Activated T-cell treated with anti-CD3 and anti-CD28 coated beads for 1 hour (primary cell): ENCODE data around the gene FKBP5.
"Not testable (repeated sequence)": the region's sequence is repeated elsewhere in the genome, so short reads cannot be mapped to it uniquely, and the experiment has no call there.

Source experiments
- DNase-seq: peaks from one replicate; pipeline ENCODE4 v3.0.0-alpha.2; 2020; ENCODE audit warnings: low read depth

Gene FKBP5

GRCh38 chr6:35690006-35690405 lies 1.3 kb upstream of the FKBP5 start:
- not testable (repeated sequence) for DNase-seq

- DNase-seq = peak; percentile 37
These were observed 784 bp downstream of the FKBP5 start for GRCh38 chr6:35687658-35688604.

GRCh38 chr6:35686873-35687555 lies 1.7 kb downstream of the FKBP5 start:
- no peak for DNase-seq

- no peak for DNase-seq
These were observed 2.3 kb downstream of the FKBP5 start for GRCh38 chr6:35686436-35686835.

- no peak for DNase-seq
These were observed 5.4 kb downstream of the FKBP5 start for GRCh38 chr6:35683267-35683666.

GRCh38 chr6:35681298-35681697 lies 7.4 kb downstream of the FKBP5 start:
- no peak for DNase-seq

- no peak for DNase-seq
These were observed 9.3 kb downstream of the FKBP5 start for GRCh38 chr6:35679399-35679798.

- DNase-seq = no peak
These were observed 9.9 kb downstream of the FKBP5 start for GRCh38 chr6:35678814-35679213.

GRCh38 chr6:35678021-35678654 lies 10.6 kb downstream of the FKBP5 start:
- no peak for DNase-seq

- DNase-seq = no peak
These were observed 11.3 kb downstream of the FKBP5 start for GRCh38 chr6:35677456-35677855.

- no peak for DNase-seq
These were observed 12.8 kb downstream of the FKBP5 start for GRCh38 chr6:35675871-35676459.

- DNase-seq = no peak
These were observed 14.1 kb downstream of the FKBP5 start for GRCh38 chr6:35674594-35674993.

GRCh38 chr6:35673755-35674154 lies 15.0 kb downstream of the FKBP5 start:
- no peak for DNase-seq

GRCh38 chr6:35673284-35673666 lies 15.4 kb downstream of the FKBP5 start:
- not testable (repeated sequence) for DNase-seq

- DNase-seq = not testable (repeated sequence)
These were observed 18.3 kb downstream of the FKBP5 start for GRCh38 chr6:35670453-35670852.

- DNase-seq = no peak
These were observed 19.2 kb downstream of the FKBP5 start for GRCh38 chr6:35669451-35670045.

- no peak for DNase-seq
These were observed 19.8 kb downstream of the FKBP5 start for GRCh38 chr6:35668744-35669450.

GRCh38 chr6:35668096-35668495 lies 20.6 kb downstream of the FKBP5 start:
- DNase-seq = no peak

- DNase-seq = no peak
These were observed 23.1 kb downstream of the FKBP5 start for GRCh38 chr6:35665573-35665972.

GRCh38 chr6:35664945-35665344 lies 23.8 kb downstream of the FKBP5 start:
- no peak for DNase-seq
